ENCODE measurements around the gene ATP1A4. TPM values are rescaled to one million over a fixed set of nuclear protein-coding genes. Genes with fewer than 3 reads are reported as not detected.
A peak's percentile ranks its signal among the peaks of the same experiment; 100 is the strongest.

Gene ATP1A4
- total RNA-seq, 1 donor from 2014 or later, result 0.27 TPM

GRCh38 chr1:160158534-160158933, 7.1 kb downstream of the ATP1A4 start:
- TF ChIP-seq CTCF (conservative IDR thresholded peaks at IDR 0.05), result no peak
- Mint-ChIP-seq H3K4me3 (no peak overlapping the region), H3K4me1 (ENCODE audit: unreplicated experiment) (peaks cover 4% of the 10 kb centered on the region), H3K36me3 (no peaks in the 10 kb centered on the region), H3K27ac (no peak overlapping the region), H3K9me3 (peaks cover 1% of the 10 kb centered on the region), H3K27me3 (peaks cover 3% of the 10 kb centered on the region)
- DNase-seq (ENCODE audit: extremely low spot score, unreplicated experiment), result no peak

GRCh38 chr1:160159846-160160245, 8.4 kb downstream of the ATP1A4 start:
- peaks cover 8% of the 10 kb centered on the region for H3K9me3 Mint-ChIP-seq
- H3K36me3 Mint-ChIP-seq, result no peaks in the 10 kb centered on the region

GRCh38 chr1:160161965-160162705, 10.7 kb downstream of the ATP1A4 start:
- Mint-ChIP-seq H3K9me3 (peaks cover 8% of the 10 kb centered on the region), H3K4me3 (no peak overlapping the region), H3K4me1 (ENCODE audit: unreplicated experiment) (peaks cover 4% of the 10 kb centered on the region), H3K27ac (no peak overlapping the region), H3K27me3 (peaks cover 7% of the 10 kb centered on the region), H3K36me3 (no peaks in the 10 kb centered on the region)
- no peak for DNase-seq (ENCODE audit: extremely low spot score, unreplicated experiment)
- peak; percentile 64 for TF ChIP-seq CTCF (conservative IDR thresholded peaks at IDR 0.05)

More at GRCh38 chr1:160159846-160160245, 8.4 kb downstream of the ATP1A4 start:
- no peak overlapping the region for H3K4me3 Mint-ChIP-seq
- no peak for TF ChIP-seq CTCF (conservative IDR thresholded peaks at IDR 0.05)
- H3K4me1 Mint-ChIP-seq (ENCODE audit: unreplicated experiment), result peaks cover 4% of the 10 kb centered on the region
- no peak overlapping the region for H3K27ac Mint-ChIP-seq
- DNase-seq (ENCODE audit: extremely low spot score, unreplicated experiment), result no peak
- peaks cover 3% of the 10 kb centered on the region for H3K27me3 Mint-ChIP-seq

GRCh38 chr1:160162931-160163330, 11.5 kb downstream of the ATP1A4 start:
- H3K27ac Mint-ChIP-seq, result no peak overlapping the region
- peaks cover 8% of the 10 kb centered on the region for H3K9me3 Mint-ChIP-seq
- no peaks in the 10 kb centered on the region for H3K36me3 Mint-ChIP-seq
- no peak overlapping the region for H3K4me3 Mint-ChIP-seq
- H3K4me1 Mint-ChIP-seq (ENCODE audit: unreplicated experiment), result peaks cover 6% of the 10 kb centered on the region
- peaks cover 6% of the 10 kb centered on the region for H3K27me3 Mint-ChIP-seq
- no peak for DNase-seq (ENCODE audit: extremely low spot score, unreplicated experiment)
- no peak for TF ChIP-seq CTCF (conservative IDR thresholded peaks at IDR 0.05)

- Mint-ChIP-seq H3K4me3 (no peak overlapping the region), H3K27ac (no peak overlapping the region), H3K4me1 (ENCODE audit: unreplicated experiment) (peaks cover 9% of the 10 kb centered on the region), H3K36me3 (no peaks in the 10 kb centered on the region), H3K27me3 (peaks cover 7% of the 10 kb centered on the region), H3K9me3 (peaks cover 8% of the 10 kb centered on the region)
- DNase-seq (ENCODE audit: extremely low spot score, unreplicated experiment), result no peak
- TF ChIP-seq CTCF (conservative IDR thresholded peaks at IDR 0.05), result no peak
These were observed 12.2 kb downstream of the ATP1A4 start for GRCh38 chr1:160163615-160164014.

Data from type B pancreatic cell (in vitro differentiated cells).